ENCODE results near the gene ABCA12.

Gene ABCA12

GRCh38 chr2:215119847-215120246 is 18.6 kb downstream of the ABCA12 start:
- Histone ChIP-seq H3K4me3 (ENCODE audit: low read length) (no peak overlapping the region), H3K9ac (ENCODE audit: low read length) (no peak overlapping the region), H3K4me1 (ENCODE audit: control insufficient read depth, insufficient read depth, low read length) (no peaks in the 10 kb centered on the region), H3K9me3 (ENCODE audit: control insufficient read depth, low read length) (peaks cover 5% of the 10 kb centered on the region), H3K27me3 (replicated peaks; ENCODE audit: control insufficient read depth, insufficient read depth, low read length) (no peaks in the 10 kb centered on the region), H3K36me3 (ENCODE audit: control insufficient read depth, insufficient read depth, low read length, severe bottlenecking) (no peaks in the 10 kb centered on the region)
- DNase-seq (ENCODE audit: low read depth), result no peak

DNA sequence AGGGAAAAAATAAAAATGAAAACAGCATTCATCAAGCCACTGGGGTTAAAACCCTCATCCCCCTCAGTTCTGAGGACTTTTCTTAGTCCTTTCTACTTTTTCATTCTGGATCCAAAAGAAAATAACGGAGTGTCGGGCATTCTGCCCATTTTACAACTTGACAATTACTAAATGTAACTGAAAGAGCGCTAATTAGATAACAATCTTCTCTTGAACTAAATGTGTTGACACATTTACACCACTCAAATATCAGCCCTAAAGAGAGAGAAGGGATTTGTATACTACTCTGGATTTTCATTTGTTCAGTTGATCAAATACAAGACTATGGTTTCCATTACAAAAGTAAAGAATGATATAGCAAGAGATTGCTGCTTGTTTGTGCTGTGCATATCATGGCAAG is 27.5 kb downstream of the ABCA12 start:
- Histone ChIP-seq H3K4me3 (ENCODE audit: low read length) (no peak overlapping the region), H3K4me1 (ENCODE audit: control insufficient read depth, insufficient read depth, low read length) (no peaks in the 10 kb centered on the region), H3K27me3 (replicated peaks; ENCODE audit: control insufficient read depth, insufficient read depth, low read length) (no peaks in the 10 kb centered on the region), H3K9ac (ENCODE audit: low read length) (no peak overlapping the region), H3K36me3 (ENCODE audit: control insufficient read depth, insufficient read depth, low read length, severe bottlenecking) (no peaks in the 10 kb centered on the region), H3K9me3 (ENCODE audit: control insufficient read depth, low read length) (no peaks in the 10 kb centered on the region)
- DNase-seq (ENCODE audit: low read depth), result no peak

DNA sequence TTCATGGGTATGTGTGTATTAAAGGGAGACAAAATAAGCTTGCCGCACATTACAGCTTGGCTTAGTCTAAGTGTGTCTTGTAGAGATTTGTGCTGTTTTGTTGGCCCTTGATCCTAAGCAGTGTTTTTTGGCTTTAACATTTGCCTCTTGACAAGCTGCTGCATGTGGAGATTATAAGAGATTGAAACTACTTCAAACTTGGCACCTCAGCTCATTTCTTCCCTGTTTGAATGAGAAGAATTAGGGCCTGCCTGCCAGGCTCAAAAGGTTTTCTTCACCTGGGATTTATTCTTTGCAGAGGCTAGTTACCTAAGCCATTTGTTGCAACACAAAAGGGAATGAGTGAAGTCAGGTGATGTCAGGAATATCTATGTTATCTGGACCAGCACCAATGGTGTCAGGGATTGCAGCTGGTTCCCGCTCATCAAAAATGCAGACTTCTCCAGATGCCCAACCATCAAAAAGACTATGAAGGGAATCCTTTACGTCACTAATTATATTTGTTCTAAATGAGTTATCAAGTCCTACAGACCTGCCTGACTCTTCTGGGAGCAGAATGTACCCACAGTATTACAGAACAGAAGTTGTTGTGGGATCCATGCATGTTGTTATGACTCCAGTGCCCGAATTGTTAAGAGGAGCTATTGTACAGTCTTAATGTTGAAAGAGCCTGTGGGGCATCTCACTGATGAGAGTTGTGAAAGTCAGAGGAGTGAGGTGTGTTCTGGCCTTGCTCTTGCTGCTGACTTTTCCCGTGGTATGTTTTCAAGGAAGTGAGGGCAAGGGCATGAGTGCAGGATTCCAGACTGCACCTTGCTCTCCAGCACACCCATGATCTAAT is 31.0 kb downstream of the ABCA12 start:
- no peaks in the 10 kb centered on the region for H3K9me3 ChIP-seq (ENCODE audit: control insufficient read depth, low read length)
- H3K36me3 ChIP-seq (ENCODE audit: control insufficient read depth, insufficient read depth, low read length, severe bottlenecking), result no peaks in the 10 kb centered on the region
- H3K4me1 ChIP-seq (ENCODE audit: control insufficient read depth, insufficient read depth, low read length), result no peaks in the 10 kb centered on the region
- H3K4me3 ChIP-seq (ENCODE audit: low read length), result no peak overlapping the region
- DNase-seq (ENCODE audit: low read depth), result no peak
- H3K9ac ChIP-seq (ENCODE audit: low read length), result no peak overlapping the region
- H3K27me3 ChIP-seq (replicated peaks; ENCODE audit: control insufficient read depth, insufficient read depth, low read length), result no peaks in the 10 kb centered on the region

DNA sequence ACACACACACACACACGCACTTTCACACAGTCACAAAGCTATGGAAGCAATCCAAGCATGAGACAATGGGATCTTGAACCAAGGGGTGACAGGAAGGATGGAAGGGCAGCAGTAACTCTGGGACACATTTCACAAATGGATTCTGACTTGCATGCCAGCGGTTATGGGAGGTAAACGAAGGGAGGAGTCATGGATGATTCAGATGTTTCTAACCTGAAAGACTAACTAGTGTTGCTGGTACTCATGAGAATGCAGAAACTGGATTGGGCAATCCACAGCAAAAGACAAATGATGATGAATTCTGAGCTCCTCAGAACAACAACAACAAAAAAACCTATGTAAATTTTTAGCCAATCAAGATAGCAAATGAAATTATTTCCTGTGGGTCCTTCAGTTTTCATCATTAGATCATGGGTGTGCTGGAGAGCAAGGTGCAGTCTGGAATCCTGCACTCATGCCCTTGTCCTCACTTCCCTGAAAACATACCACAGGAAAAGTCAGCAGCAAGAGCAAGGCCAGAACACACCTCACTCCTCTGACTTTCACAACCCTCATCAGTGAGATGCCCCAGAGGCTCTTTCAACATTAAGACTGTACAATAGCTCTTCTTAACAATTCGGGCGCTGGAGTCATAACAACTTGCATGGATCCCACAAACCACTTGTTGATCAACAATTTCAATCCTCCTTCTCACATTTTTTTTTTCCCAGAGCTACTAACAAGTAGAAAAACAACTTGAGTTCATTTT is 32.6 kb downstream of the ABCA12 start:
- H3K4me3 ChIP-seq (ENCODE audit: low read length), result no peak overlapping the region
- no peaks in the 10 kb centered on the region for H3K27me3 ChIP-seq (replicated peaks; ENCODE audit: control insufficient read depth, insufficient read depth, low read length)
- H3K4me1 ChIP-seq (ENCODE audit: control insufficient read depth, insufficient read depth, low read length), result no peaks in the 10 kb centered on the region
- peak; percentile 41 for DNase-seq (ENCODE audit: low read depth)
- H3K9ac ChIP-seq (ENCODE audit: low read length), result no peak overlapping the region
- no peaks in the 10 kb centered on the region for H3K9me3 ChIP-seq (ENCODE audit: control insufficient read depth, low read length)
- no peaks in the 10 kb centered on the region for H3K36me3 ChIP-seq (ENCODE audit: control insufficient read depth, insufficient read depth, low read length, severe bottlenecking)

DNA sequence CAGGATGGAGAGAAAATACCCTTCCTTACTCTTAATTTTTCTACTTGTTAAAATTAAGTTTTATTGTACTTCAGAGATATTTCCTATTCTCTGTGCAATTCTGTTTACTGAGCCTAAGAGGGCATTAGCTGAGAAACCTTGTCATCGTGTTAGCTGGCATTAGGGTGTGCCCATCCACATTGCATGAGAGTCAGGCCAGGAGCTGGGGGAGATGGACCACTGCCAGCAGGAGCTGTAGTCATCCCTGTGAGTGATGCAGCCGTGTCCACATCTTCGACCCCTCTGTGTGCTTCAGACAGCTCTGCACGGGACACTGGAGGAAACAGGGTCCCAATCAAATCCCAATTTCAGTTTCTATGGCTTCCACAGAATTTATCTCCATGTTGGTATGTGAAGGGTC is 34.2 kb downstream of the ABCA12 start:
- Histone ChIP-seq H3K27me3 (replicated peaks; ENCODE audit: control insufficient read depth, insufficient read depth, low read length) (no peaks in the 10 kb centered on the region), H3K9ac (ENCODE audit: low read length) (no peak overlapping the region), H3K4me1 (ENCODE audit: control insufficient read depth, insufficient read depth, low read length) (no peaks in the 10 kb centered on the region), H3K9me3 (ENCODE audit: control insufficient read depth, low read length) (no peaks in the 10 kb centered on the region), H3K4me3 (ENCODE audit: low read length) (no peak overlapping the region), H3K36me3 (ENCODE audit: control insufficient read depth, insufficient read depth, low read length, severe bottlenecking) (no peaks in the 10 kb centered on the region)
- no peak for DNase-seq (ENCODE audit: low read depth)

GRCh38 chr2:215098875-215099274 is 39.6 kb downstream of the ABCA12 start:
- no peak overlapping the region for H3K9ac ChIP-seq (ENCODE audit: low read length)
- no peaks in the 10 kb centered on the region for H3K36me3 ChIP-seq (ENCODE audit: control insufficient read depth, insufficient read depth, low read length, severe bottlenecking)
- no peak overlapping the region for H3K4me3 ChIP-seq (ENCODE audit: low read length)
- no peaks in the 10 kb centered on the region for H3K27me3 ChIP-seq (replicated peaks; ENCODE audit: control insufficient read depth, insufficient read depth, low read length)
- H3K4me1 ChIP-seq (ENCODE audit: control insufficient read depth, insufficient read depth, low read length), result no peaks in the 10 kb centered on the region
- DNase-seq (ENCODE audit: low read depth), result no peak
- peaks cover 8% of the 10 kb centered on the region for H3K9me3 ChIP-seq (ENCODE audit: control insufficient read depth, low read length)

DNA sequence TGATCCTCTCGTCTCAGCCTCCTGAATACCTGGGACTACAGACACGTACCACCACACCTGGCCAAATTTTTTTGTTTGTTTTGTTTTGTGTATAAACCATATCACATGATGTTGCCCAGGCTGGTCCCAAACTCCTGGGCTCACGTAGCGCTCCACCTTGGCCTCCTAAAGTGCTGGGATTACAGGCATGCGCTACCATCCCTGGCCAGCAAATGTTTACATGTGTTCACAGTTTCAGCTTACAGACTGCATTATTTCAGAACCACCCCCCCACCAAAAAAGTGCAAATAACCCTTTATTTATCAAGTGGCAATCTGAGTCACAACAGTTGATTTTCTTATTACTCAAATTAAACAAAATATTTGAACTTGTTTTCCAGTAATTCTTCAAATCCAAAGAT is 54.3 kb downstream of the ABCA12 start:
- H3K9me3 ChIP-seq (ENCODE audit: control insufficient read depth, low read length), result no peaks in the 10 kb centered on the region
- H3K9ac ChIP-seq (ENCODE audit: low read length), result no peak overlapping the region
- no peak overlapping the region for H3K4me3 ChIP-seq (ENCODE audit: low read length)
- H3K27me3 ChIP-seq (replicated peaks; ENCODE audit: control insufficient read depth, insufficient read depth, low read length), result no peaks in the 10 kb centered on the region
- no peaks in the 10 kb centered on the region for H3K4me1 ChIP-seq (ENCODE audit: control insufficient read depth, insufficient read depth, low read length)
- DNase-seq (ENCODE audit: low read depth), result no peak
- H3K36me3 ChIP-seq (ENCODE audit: control insufficient read depth, insufficient read depth, low read length, severe bottlenecking), result no peaks in the 10 kb centered on the region

DNA sequence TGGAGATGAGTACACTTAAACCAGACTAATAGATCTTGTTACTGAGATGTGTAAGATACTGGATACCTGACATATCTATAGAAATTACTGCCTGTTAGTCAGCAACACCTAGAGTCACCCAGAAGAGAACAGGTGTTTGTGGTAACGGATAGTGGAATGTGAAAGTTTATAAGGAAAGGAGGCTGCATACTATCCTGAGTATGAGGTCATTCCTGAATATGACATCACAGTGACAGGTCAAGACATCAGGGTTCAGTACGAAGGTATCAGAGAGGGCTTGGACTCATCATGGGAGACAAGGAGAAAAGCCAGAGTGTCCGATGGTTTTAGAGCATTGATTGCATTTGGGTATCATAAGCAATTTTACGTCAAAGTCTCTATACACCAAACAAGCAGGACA is 55.3 kb downstream of the ABCA12 start:
- Histone ChIP-seq H3K27me3 (replicated peaks; ENCODE audit: control insufficient read depth, insufficient read depth, low read length) (no peaks in the 10 kb centered on the region), H3K36me3 (ENCODE audit: control insufficient read depth, insufficient read depth, low read length, severe bottlenecking) (no peaks in the 10 kb centered on the region), H3K4me3 (ENCODE audit: low read length) (no peak overlapping the region), H3K9ac (ENCODE audit: low read length) (no peak overlapping the region), H3K4me1 (ENCODE audit: control insufficient read depth, insufficient read depth, low read length) (no peaks in the 10 kb centered on the region), H3K9me3 (ENCODE audit: control insufficient read depth, low read length) (no peaks in the 10 kb centered on the region)
- DNase-seq (ENCODE audit: low read depth), result no peak

GRCh38 chr2:215082446-215082845 is 56.0 kb downstream of the ABCA12 start:
- H3K4me1 ChIP-seq (ENCODE audit: control insufficient read depth, insufficient read depth, low read length), result no peaks in the 10 kb centered on the region
- no peak overlapping the region for H3K9ac ChIP-seq (ENCODE audit: low read length)
- H3K36me3 ChIP-seq (ENCODE audit: control insufficient read depth, insufficient read depth, low read length, severe bottlenecking), result no peaks in the 10 kb centered on the region
- DNase-seq (ENCODE audit: low read depth), result no peak
- no peak overlapping the region for H3K4me3 ChIP-seq (ENCODE audit: low read length)
- H3K9me3 ChIP-seq (ENCODE audit: control insufficient read depth, low read length), result no peaks in the 10 kb centered on the region
- no peaks in the 10 kb centered on the region for H3K27me3 ChIP-seq (replicated peaks; ENCODE audit: control insufficient read depth, insufficient read depth, low read length)

DNA sequence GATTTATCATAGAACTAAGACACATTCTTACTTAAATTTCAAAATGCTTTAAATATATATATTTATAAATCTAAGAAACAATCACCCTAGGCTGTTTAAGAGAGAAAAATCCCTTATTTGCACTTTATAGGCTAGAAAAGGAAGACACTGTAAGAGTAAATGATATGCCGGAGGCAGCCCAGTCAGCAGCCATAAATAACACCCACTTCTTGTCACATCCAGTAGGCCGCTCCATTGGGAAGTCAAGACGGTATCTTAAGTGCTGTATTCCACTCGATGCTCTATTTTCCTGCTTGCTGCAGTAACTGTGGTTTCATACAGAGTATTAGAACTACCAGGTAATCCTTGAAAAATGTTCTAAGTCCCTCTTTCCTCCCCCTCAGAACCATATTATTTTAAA is 57.9 kb downstream of the ABCA12 start:
- Histone ChIP-seq H3K4me3 (ENCODE audit: low read length) (no peak overlapping the region), H3K4me1 (ENCODE audit: control insufficient read depth, insufficient read depth, low read length) (no peaks in the 10 kb centered on the region), H3K36me3 (ENCODE audit: control insufficient read depth, insufficient read depth, low read length, severe bottlenecking) (no peaks in the 10 kb centered on the region), H3K27me3 (replicated peaks; ENCODE audit: control insufficient read depth, insufficient read depth, low read length) (no peaks in the 10 kb centered on the region), H3K9ac (ENCODE audit: low read length) (no peak overlapping the region), H3K9me3 (ENCODE audit: control insufficient read depth, low read length) (no peaks in the 10 kb centered on the region)
- DNase-seq (ENCODE audit: low read depth), result no peak

DNA sequence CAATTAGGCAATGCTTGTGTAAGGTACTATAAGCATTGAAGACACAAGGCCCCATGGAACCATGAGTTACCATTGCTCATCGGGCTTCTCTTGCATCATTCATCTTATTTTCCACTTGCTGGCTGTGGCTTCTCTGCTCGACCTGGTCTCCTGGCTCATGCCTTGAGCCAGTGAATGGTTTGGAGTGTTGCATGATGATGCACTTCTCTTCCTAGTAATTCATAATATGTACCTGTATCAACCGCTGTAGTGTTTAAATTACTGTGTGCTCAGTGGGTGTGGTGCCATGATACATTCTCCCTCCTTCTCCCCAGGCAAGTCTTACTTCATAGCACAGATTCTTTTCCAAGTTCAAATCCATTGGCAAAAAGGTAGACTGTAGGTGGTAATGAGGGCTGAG is 66.8 kb downstream of the ABCA12 start:
- no peak for DNase-seq (ENCODE audit: low read depth)
- H3K9ac ChIP-seq (ENCODE audit: low read length), result no peak overlapping the region
- H3K4me1 ChIP-seq (ENCODE audit: control insufficient read depth, insufficient read depth, low read length), result no peaks in the 10 kb centered on the region
- no peaks in the 10 kb centered on the region for H3K9me3 ChIP-seq (ENCODE audit: control insufficient read depth, low read length)
- no peaks in the 10 kb centered on the region for H3K36me3 ChIP-seq (ENCODE audit: control insufficient read depth, insufficient read depth, low read length, severe bottlenecking)
- no peak overlapping the region for H3K4me3 ChIP-seq (ENCODE audit: low read length)
- no peaks in the 10 kb centered on the region for H3K27me3 ChIP-seq (replicated peaks; ENCODE audit: control insufficient read depth, insufficient read depth, low read length)

Measured in adipocyte (in vitro differentiated cells).